ENCODE measurements around the gene MAGEA10. TPM values are rescaled to one million over a fixed set of nuclear protein-coding genes. Genes with fewer than 3 reads are reported as not detected.

MAGEA10 gene
- total RNA-seq, 1 donor from 2014 or later, result not detected

DNA sequence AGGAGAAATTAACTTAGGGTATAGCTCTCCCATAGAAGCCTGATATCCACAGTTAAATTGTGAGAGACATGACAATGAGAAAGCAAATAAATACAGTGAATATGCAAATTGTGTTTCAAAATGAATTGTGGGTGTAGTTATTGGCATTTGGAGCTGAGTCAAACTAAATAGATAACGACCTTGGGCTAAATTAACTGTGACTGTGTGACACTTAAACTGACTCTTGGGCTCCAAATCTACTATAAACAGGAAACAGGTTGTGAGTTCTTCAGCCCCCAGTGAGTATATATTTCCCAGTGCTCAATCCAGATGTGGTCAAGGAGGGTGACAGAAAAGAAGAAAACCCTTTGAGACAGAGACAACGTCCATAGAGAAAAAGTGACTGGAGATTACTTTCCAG, 11.3 kb upstream of the MAGEA10 start:
- no peaks in the 10 kb centered on the region for H3F3A ChIP-seq (ENCODE audit: low read depth)
- TF ChIP-seq EZH2 (IDR thresholded peaks at IDR 0.05), result no peak
- TF ChIP-seq, protein P1, sequence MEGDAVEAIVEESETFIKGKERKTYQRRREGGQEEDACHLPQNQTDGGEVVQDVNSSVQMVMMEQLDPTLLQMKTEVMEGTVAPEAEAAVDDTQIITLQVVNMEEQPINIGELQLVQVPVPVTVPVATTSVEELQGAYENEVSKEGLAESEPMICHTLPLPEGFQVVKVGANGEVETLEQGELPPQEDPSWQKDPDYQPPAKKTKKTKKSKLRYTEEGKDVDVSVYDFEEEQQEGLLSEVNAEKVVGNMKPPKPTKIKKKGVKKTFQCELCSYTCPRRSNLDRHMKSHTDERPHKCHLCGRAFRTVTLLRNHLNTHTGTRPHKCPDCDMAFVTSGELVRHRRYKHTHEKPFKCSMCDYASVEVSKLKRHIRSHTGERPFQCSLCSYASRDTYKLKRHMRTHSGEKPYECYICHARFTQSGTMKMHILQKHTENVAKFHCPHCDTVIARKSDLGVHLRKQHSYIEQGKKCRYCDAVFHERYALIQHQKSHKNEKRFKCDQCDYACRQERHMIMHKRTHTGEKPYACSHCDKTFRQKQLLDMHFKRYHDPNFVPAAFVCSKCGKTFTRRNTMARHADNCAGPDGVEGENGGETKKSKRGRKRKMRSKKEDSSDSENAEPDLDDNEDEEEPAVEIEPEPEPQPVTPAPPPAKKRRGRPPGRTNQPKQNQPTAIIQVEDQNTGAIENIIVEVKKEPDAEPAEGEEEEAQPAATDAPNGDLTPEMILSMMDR (IDR thresholded peaks at IDR 0.05), result no peak
- no peak for TF ChIP-seq EZH2phosphoT487 (IDR thresholded peaks at IDR 0.05)
- no peak overlapping the region for H3K27ac ChIP-seq
- H2AFZ ChIP-seq (replicated peaks), result no peak overlapping the region
- no peaks in the 10 kb centered on the region for H3K79me2 ChIP-seq (ENCODE audit: low read depth)
- H3K4me2 ChIP-seq, result no peak overlapping the region
- Mint-ChIP-seq H3K4me3 (no peak overlapping the region), H3K27me3 (ENCODE audit: insufficient read depth, low read depth) (no peaks in the 10 kb centered on the region), H3K27ac (no peak overlapping the region), H3K36me3 (no peaks in the 10 kb centered on the region), H3K4me1 (no peaks in the 10 kb centered on the region), H3K9me3 (no peaks in the 10 kb centered on the region)
- no peaks in the 10 kb centered on the region for H4K20me1 ChIP-seq (ENCODE audit: low read depth)
- no peak overlapping the region for H3K9ac ChIP-seq
- DNase-seq (ENCODE audit: low spot score), result no peak
- no peak overlapping the region for H3K4me3 ChIP-seq
- no peaks in the 10 kb centered on the region for H3K4me1 ChIP-seq
- H3K36me3 ChIP-seq, result no peaks in the 10 kb centered on the region
- no peaks in the 10 kb centered on the region for H3K27me3 ChIP-seq
- H3K9me3 ChIP-seq (ENCODE audit: low read depth), result no peaks in the 10 kb centered on the region

DNA sequence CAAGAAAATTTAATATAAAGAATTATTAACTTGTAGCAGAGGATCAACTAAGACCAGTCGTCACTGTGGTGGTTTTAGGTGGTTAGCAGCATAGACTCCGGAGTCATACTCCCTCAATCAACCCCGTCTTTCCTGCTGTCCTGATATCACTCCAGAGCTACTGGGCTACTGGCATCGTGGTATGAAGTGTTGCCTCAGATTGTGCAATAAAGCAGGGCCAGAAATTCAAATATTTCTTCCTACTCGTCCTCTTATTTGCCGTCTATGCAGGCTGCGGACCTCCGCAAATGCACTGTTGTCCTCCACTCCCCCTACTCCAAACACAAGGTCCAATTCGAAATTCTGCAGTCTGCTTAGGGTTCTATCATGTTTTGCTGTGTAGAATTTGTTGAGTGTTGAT, 1.2 kb upstream of the MAGEA10 start:
- Histone ChIP-seq H3K27ac (no peak overlapping the region), H3K9ac (no peak overlapping the region), H3K9me3 (ENCODE audit: low read depth) (peaks cover 4% of the 10 kb centered on the region), H3K79me2 (ENCODE audit: low read depth) (no peaks in the 10 kb centered on the region), H3K4me2 (no peak overlapping the region), H3K27me3 (no peaks in the 10 kb centered on the region), H3K4me3 (no peak overlapping the region), H3F3A (ENCODE audit: low read depth) (no peaks in the 10 kb centered on the region), H4K20me1 (ENCODE audit: low read depth) (no peaks in the 10 kb centered on the region), H2AFZ (replicated peaks) (no peak overlapping the region), H3K4me1 (no peaks in the 10 kb centered on the region), H3K36me3 (no peaks in the 10 kb centered on the region)
- H3K36me3 Mint-ChIP-seq, result no peaks in the 10 kb centered on the region
- H3K4me1 Mint-ChIP-seq, result no peaks in the 10 kb centered on the region
- H3K27ac Mint-ChIP-seq, result no peak overlapping the region
- no peak for DNase-seq (ENCODE audit: low spot score)
- H3K27me3 Mint-ChIP-seq (ENCODE audit: insufficient read depth, low read depth), result peaks cover 4% of the 10 kb centered on the region
- TF ChIP-seq EZH2phosphoT487 (IDR thresholded peaks at IDR 0.05), result no peak
- TF ChIP-seq, protein P1 (IDR thresholded peaks at IDR 0.05), result no peak
- TF ChIP-seq EZH2 (IDR thresholded peaks at IDR 0.05), result no peak
- no peak overlapping the region for H3K4me3 Mint-ChIP-seq
- peaks cover 8% of the 10 kb centered on the region for H3K9me3 Mint-ChIP-seq

DNA sequence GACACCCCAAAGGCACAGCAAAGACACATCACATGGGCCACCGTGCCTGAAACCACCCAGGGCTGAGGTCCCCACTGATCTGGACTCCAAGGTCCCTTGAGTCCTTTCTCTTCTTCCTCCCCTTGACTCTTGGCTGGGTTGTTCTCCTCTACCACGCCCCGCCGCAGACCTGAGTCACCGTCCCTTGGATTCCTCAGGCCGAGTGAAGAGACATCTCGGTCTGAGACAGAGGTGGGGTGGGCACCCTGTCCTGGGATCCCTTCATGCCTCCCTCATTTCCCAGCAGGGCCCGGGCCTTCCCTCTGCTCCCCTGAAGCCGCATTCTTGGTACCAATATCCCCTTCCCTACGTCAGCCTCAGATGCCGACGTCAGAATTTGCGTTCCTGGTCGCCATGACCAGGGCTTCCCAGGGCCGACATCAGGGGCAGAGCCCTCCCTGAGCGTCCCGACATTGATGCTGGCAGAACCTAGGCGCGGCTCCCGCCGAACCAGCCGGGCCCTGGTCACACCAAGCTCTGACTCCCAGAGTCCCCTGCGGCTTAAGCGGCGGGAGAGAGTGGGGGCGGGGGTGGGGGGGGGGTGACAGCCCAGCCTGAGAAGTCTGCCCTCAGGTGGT, 498 bp downstream of the MAGEA10 start:
- Mint-ChIP-seq H3K27me3 (ENCODE audit: insufficient read depth, low read depth) (peaks cover 4% of the 10 kb centered on the region), H3K27ac (no peak overlapping the region), H3K36me3 (no peaks in the 10 kb centered on the region), H3K9me3 (peaks cover 8% of the 10 kb centered on the region), H3K4me3 (no peak overlapping the region), H3K4me1 (no peaks in the 10 kb centered on the region)
- H3K4me1 ChIP-seq, result no peaks in the 10 kb centered on the region
- H3K36me3 ChIP-seq, result no peaks in the 10 kb centered on the region
- no peaks in the 10 kb centered on the region for H3K27me3 ChIP-seq
- H3F3A ChIP-seq (ENCODE audit: low read depth), result no peaks in the 10 kb centered on the region
- peaks cover 4% of the 10 kb centered on the region for H3K9me3 ChIP-seq (ENCODE audit: low read depth)
- no peak overlapping the region for H2AFZ ChIP-seq (replicated peaks)
- no peak for DNase-seq (ENCODE audit: low spot score)
- no peak overlapping the region for H3K9ac ChIP-seq
- H3K4me3 ChIP-seq, result no peak overlapping the region
- H4K20me1 ChIP-seq (ENCODE audit: low read depth), result no peaks in the 10 kb centered on the region
- H3K4me2 ChIP-seq, result no peak overlapping the region
- no peak overlapping the region for H3K27ac ChIP-seq
- H3K79me2 ChIP-seq (ENCODE audit: low read depth), result no peaks in the 10 kb centered on the region
- TF ChIP-seq, protein P1 (IDR thresholded peaks at IDR 0.05), result no peak
- TF ChIP-seq EZH2 (IDR thresholded peaks at IDR 0.05) (no peak), EZH2phosphoT487 (IDR thresholded peaks at IDR 0.05) (no peak)

Data from neural progenitor cell (in vitro differentiated cells).